ENCODE results near the gene ADAMTS17.

Gene ADAMTS17

GRCh38 chr15:100189319-100189718 is 152.5 kb downstream of the ADAMTS17 start:
- no peak for TF ChIP-seq CTCF (IDR thresholded peaks at IDR 0.05; ENCODE audit: borderline replicate concordance, insufficient read depth, low read depth, low read length)
- H3K4me3 ChIP-seq (ENCODE audit: low read depth, low read length), result no peak overlapping the region

GRCh38 chr15:100187677-100188076 is 154.1 kb downstream of the ADAMTS17 start:
- no peak overlapping the region for H3K4me3 ChIP-seq (ENCODE audit: low read depth, low read length)
- no peak for TF ChIP-seq CTCF (IDR thresholded peaks at IDR 0.05; ENCODE audit: borderline replicate concordance, insufficient read depth, low read depth, low read length)

GRCh38 chr15:100186960-100187359 is 154.8 kb downstream of the ADAMTS17 start:
- no peak overlapping the region for H3K4me3 ChIP-seq (ENCODE audit: low read depth, low read length)
- no peak for TF ChIP-seq CTCF (IDR thresholded peaks at IDR 0.05; ENCODE audit: borderline replicate concordance, insufficient read depth, low read depth, low read length)

- no peak overlapping the region for H3K4me3 ChIP-seq (ENCODE audit: low read depth, low read length)
- no peak for TF ChIP-seq CTCF (IDR thresholded peaks at IDR 0.05; ENCODE audit: borderline replicate concordance, insufficient read depth, low read depth, low read length)
Measured at GRCh38 chr15:100186366-100186765, 155.4 kb downstream of the ADAMTS17 start.

GRCh38 chr15:100183921-100184495 is 157.8 kb downstream of the ADAMTS17 start:
- TF ChIP-seq CTCF (IDR thresholded peaks at IDR 0.05; ENCODE audit: borderline replicate concordance, insufficient read depth, low read depth, low read length), result no peak
- H3K4me3 ChIP-seq (ENCODE audit: low read depth, low read length), result no peak overlapping the region

GRCh38 chr15:100180921-100181320 is 160.9 kb downstream of the ADAMTS17 start:
- no peak overlapping the region for H3K4me3 ChIP-seq (ENCODE audit: low read depth, low read length)
- no peak for TF ChIP-seq CTCF (IDR thresholded peaks at IDR 0.05; ENCODE audit: borderline replicate concordance, insufficient read depth, low read depth, low read length)

- no peak for TF ChIP-seq CTCF (IDR thresholded peaks at IDR 0.05; ENCODE audit: borderline replicate concordance, insufficient read depth, low read depth, low read length)
- H3K4me3 ChIP-seq (ENCODE audit: low read depth, low read length), result no peak overlapping the region
Measured at GRCh38 chr15:100175406-100176114, 166.2 kb downstream of the ADAMTS17 start.

Measured in GM12875 (cell line).